Lung (tissue), 12 donors: ENCODE measurements around the gene DNASE1L1. TPM values are rescaled to one million over a fixed set of nuclear protein-coding genes. Genes with fewer than 3 reads are reported as not detected.

Experiments
- ATAC-seq: fragments of 200-7000 bp; cut with Tn5 transposase; one replicate; pipeline ENCODE4 v1.9.1; 2020; ENCODE audit warnings: moderate number of reproducible peaks; ENCODE audit not compliant: insufficient read depth, low FRiP score
- DNase-seq, 3 donors: peaks; one replicate each; pipeline ENCODE4 v3.0.0-alpha.2; 2013 to 2017
- H3K27ac ChIP-seq, 2 donors: one replicate each; pipeline ENCODE4 v1.5.1; 2013; ENCODE audit warnings: mild to moderate bottlenecking in 2 of 2, moderate library complexity in 2 of 2, control low read depth in 1 of 2, inconsistent platforms in 1 of 2, low read depth in 1 of 2, low read length in 1 of 2
- H3K27me3 ChIP-seq, 3 donors: one replicate each; pipeline ENCODE4 v1.5.1; 2013; ENCODE audit warnings: low read length in 2 of 3; ENCODE audit not compliant: control insufficient read depth in 3 of 3, insufficient read depth in 3 of 3
- H3K36me3 ChIP-seq, 4 donors: one replicate each; pipeline ENCODE4 v1.5.1; 2013; ENCODE audit warnings: low read length in 4 of 4, mild to moderate bottlenecking in 1 of 4, moderate library complexity in 1 of 4; ENCODE audit not compliant: control insufficient read depth in 4 of 4, insufficient read depth in 4 of 4
- H3K4me1 ChIP-seq, 5 donors: one replicate each; pipeline ENCODE4 v1.5.1; 2013; ENCODE audit warnings: low read length in 5 of 5, mild to moderate bottlenecking in 2 of 5, moderate library complexity in 1 of 5; ENCODE audit not compliant: control insufficient read depth in 5 of 5, insufficient read depth in 5 of 5
- H3K4me3 ChIP-seq: one replicate; pipeline ENCODE4 v1.5.1; 2013; ENCODE audit warnings: mild to moderate bottlenecking, control low read depth, moderate library complexity
- H3K9ac ChIP-seq, 2 donors: one replicate each; pipeline ENCODE4 v1.5.1; 2013; ENCODE audit warnings: low read length in 2 of 2, control low read depth in 1 of 2; ENCODE audit not compliant: insufficient read depth in 1 of 2
- H3K9me3 ChIP-seq, 4 donors: one replicate each; pipeline ENCODE4 v1.5.1; 2013; ENCODE audit warnings: low read length in 3 of 4, mild to moderate bottlenecking in 1 of 4, moderate library complexity in 1 of 4; ENCODE audit not compliant: control insufficient read depth in 4 of 4, insufficient read depth in 3 of 4
- WGBS, 2 donors: extraction: QIAGEN DNeasy Blood & Tissue Kit; methylation state at CpG; one replicate each; pipeline ENCODE4 v1.1.7; 2013; 5-methylcytosine and 5-hydroxymethylcytosine counted together
- polyA plus RNA-seq, 2 donors: library from polyadenylated mRNA; stranded (reverse); fragments of 200-250 nt; gene quantifications; one replicate each; pipeline ENCODE4 v1.2.1, GENCODE V29; 2013
- total RNA-seq, 2 donors: library from RNA; depleted of rRNA in 1 of 2; stranded (reverse); fragments of >200 nt in 1 of 2; gene quantifications; one replicate each; pipeline ENCODE4 v1.2.1, GENCODE V29; 2014 to 2021
- TF ChIP-seq, protein P1 (sequence below): IDR thresholded peaks from 2 replicates; pipeline ENCODE4 v1.5.1; 2012; ENCODE audit warnings: mild to moderate bottlenecking; ENCODE audit errors: control extremely low read depth, extremely low read depth
- donor health status: control.
- donor health status: control.
- donor health status: Bipolar disorder and iron deficiency.
- donor health status: healthy.
- donor health status: DM: yes; HTN: yes; CAD: no.

The DNASE1L1 gene
- total and polyA plus RNA-seq, 4 donors: 12.5 to 52.3 (median 34.6) TPM

DNA sequence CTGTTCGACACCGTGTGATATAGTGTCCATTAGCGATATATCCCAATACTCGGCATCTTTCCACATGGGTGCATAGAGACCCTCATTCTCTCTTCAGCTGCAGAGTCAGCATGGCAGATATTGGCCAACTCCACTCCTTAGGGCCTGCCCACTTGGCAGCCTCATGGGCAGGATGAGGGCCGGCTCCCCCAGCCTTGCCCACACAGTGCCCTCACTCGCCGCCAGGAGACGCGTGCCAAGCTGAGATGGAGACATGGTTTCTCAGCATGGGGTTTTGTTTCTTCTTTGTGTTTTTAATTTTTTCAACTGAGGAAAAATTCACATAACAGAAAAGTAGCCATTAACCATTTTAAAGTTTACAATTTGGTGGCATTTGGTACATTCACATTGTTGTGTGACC, 43.8 kb upstream of the DNASE1L1 start:
- Histone ChIP-seq H3K36me3 (peaks cover 0 to 15% (median 3%) of the 10 kb centered on the region in 4 donors), H3K9ac (no peak overlapping the region), H3K4me3 (no peak overlapping the region), H3K27me3 (no peaks in the 10 kb centered on the region), H3K9me3 (no peaks in the 10 kb centered on the region), H3K27ac (no peak overlapping the region), H3K4me1 (no peaks in the 10 kb centered on the region)
- ATAC-seq (no peak), DNase-seq (no peak)
- TF ChIP-seq, protein P1, sequence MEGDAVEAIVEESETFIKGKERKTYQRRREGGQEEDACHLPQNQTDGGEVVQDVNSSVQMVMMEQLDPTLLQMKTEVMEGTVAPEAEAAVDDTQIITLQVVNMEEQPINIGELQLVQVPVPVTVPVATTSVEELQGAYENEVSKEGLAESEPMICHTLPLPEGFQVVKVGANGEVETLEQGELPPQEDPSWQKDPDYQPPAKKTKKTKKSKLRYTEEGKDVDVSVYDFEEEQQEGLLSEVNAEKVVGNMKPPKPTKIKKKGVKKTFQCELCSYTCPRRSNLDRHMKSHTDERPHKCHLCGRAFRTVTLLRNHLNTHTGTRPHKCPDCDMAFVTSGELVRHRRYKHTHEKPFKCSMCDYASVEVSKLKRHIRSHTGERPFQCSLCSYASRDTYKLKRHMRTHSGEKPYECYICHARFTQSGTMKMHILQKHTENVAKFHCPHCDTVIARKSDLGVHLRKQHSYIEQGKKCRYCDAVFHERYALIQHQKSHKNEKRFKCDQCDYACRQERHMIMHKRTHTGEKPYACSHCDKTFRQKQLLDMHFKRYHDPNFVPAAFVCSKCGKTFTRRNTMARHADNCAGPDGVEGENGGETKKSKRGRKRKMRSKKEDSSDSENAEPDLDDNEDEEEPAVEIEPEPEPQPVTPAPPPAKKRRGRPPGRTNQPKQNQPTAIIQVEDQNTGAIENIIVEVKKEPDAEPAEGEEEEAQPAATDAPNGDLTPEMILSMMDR: no peak
- 94 to 97% methylated on average over 9 of the region's 9 CpGs for WGBS, 2 donors

DNA sequence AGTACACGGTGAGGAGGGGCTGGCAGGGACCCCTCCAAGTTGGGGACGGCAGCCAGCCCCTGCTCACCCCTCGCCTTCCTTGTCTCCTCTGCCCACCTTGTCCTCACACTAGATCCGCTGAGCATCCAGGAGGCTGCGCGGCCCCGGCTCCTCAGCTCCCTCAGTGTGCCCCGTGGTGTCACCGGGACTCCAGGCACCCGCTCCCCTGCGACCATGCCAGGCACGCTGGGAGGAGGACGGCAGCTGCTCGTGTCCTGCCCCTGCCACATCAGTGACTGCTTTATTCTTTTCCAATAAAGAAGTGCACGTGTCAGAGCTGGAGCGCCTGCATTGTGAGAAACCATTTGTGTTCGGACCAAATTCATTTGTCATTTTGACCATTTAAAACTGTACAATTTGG, 41.3 kb upstream of the DNASE1L1 start:
- ATAC-seq (no peak), DNase-seq (no peak)
- Histone ChIP-seq H3K9me3 (no peaks in the 10 kb centered on the region), H3K27me3 (no peaks in the 10 kb centered on the region), H3K27ac (no peak overlapping the region), H3K36me3 (peaks cover 0 to 17% (median 3%) of the 10 kb centered on the region in 4 donors), H3K9ac (no peak overlapping the region), H3K4me3 (no peak overlapping the region), H3K4me1 (peaks cover 0 to 5% (median 0%) of the 10 kb centered on the region in 5 donors)
- TF ChIP-seq, protein P1: no peak
- WGBS, 2 donors: 93 to 97% methylated on average over 9 to 17 of the region's 17 CpGs

DNA sequence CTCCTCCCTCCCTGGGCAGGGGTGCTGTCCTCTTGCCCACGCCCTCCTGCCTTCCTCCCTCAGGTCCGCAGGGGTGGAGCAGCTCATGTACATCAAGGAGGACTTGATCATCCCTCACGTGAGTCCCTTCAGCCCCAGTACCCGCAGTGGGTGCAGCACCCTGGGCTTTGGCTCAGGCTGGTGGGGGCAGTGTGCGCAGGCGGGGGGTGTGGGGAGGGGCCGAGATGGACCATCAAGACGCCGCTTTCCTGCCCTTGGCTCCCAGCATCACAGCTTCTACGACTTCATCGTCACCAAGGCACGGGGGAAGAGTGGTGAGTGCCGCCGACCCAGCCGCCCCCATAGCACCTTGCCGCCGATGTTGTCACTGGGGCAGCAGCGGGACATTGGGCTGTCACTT, 40.6 kb upstream of the DNASE1L1 start:
- DNase-seq (no peak), ATAC-seq (no peak)
- no peak overlapping the region for H3K9ac ChIP-seq
- WGBS, 2 donors: 93 to 97% methylated on average over 15 to 18 of the region's 18 CpGs
- H3K36me3 ChIP-seq: peaks cover 0 to 17% (median 3%) of the 10 kb centered on the region in 4 donors
- H3K27ac ChIP-seq: no peak overlapping the region
- no peak overlapping the region for H3K4me3 ChIP-seq
- no peaks in the 10 kb centered on the region for H3K27me3 ChIP-seq
- peaks cover 0 to 8% (median 0%) of the 10 kb centered on the region in 5 donors for H3K4me1 ChIP-seq
- TF ChIP-seq, protein P1: no peak
- H3K9me3 ChIP-seq: no peaks in the 10 kb centered on the region

DNA sequence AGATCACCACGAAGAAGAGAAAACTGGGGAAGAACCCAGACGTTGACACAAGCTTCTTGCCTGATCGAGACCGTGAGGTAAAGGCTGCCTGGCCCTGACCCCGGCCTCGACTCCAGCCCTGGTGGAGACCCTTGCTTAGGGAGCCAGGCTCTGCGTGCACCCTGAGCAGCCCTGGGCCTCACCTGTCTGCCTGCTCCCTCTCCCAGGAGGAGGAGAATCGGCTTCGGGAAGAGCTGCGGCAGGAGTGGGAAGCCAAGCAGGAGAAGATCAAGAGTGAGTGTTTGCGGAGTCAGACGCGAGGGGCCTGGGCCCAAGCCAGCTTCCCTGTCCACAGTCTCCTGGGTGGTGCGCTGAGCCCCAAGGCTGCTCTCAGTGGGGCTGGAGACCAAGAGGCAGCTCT, 39.4 kb upstream of the DNASE1L1 start:
- H3K4me1 ChIP-seq: peaks cover 0 to 8% (median 0%) of the 10 kb centered on the region in 5 donors
- no peak overlapping the region for H3K27ac ChIP-seq
- H3K27me3 ChIP-seq: no peaks in the 10 kb centered on the region
- H3K4me3 ChIP-seq: no peak overlapping the region
- H3K9ac ChIP-seq: no peak overlapping the region
- no peak for DNase-seq
- peaks cover 0 to 17% (median 3%) of the 10 kb centered on the region in 4 donors for H3K36me3 ChIP-seq
- WGBS, 2 donors: 92 to 98% methylated on average over 13 to 14 of the region's 14 CpGs
- no peak for ATAC-seq
- TF ChIP-seq, protein P1: no peak
- H3K9me3 ChIP-seq: no peaks in the 10 kb centered on the region
